MM.1S (cell line): ENCODE measurements around the gene PAX8.
"Not testable (repeated sequence)": the region's sequence is repeated elsewhere in the genome, so short reads cannot be mapped to it uniquely, and the experiment has no call there.

Experiments
- CTCF ChIP-seq: fragments of 300-600 bp; sonication (generic); IDR thresholded peaks from 2 replicates; pipeline ENCODE4 v1.5.1; 2016; ENCODE audit warnings: antibody characterized with exemption, low read length, mixed read lengths
- EZH2 ChIP-seq: fragments of 300-600 bp; sonication (generic); optimal IDR thresholded peaks from 2 replicates; pipeline ENCODE3; 2017; ENCODE audit warnings: low read depth, mild to moderate bottlenecking, antibody characterized with exemption, low read length, mixed read lengths

DNA sequence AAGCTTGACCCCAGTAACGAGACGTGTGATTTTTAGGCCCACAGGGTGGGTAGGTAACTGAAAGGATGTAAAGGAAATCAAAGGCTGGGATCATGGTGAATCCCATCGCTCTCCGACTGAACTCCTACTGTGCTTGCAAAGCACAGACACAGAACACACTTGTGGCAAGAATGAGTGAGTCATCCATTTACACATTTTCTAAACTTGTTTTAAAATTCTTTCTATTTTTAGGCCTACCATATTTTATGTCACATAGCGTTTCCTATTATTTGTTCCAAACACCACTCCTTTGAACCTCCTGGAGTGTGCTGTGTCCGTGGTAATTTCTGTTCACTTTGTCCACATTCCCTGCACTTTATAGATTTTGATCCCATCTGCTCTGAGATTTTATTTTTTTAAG is 6.3 kb upstream of the PAX8 start:
- not testable (repeated sequence) for TF ChIP-seq CTCF, EZH2
